GM18517 (cell line): ENCODE results near the gene COL18A1.

Experiments
- ATAC-seq: cut with Tn5 transposase; IDR thresholded peaks from one replicate; pipeline ENCODE4 v1.9.1; 2021; ENCODE audit warnings: mild to moderate bottlenecking, moderate library complexity; ENCODE audit not compliant: unreplicated experiment

COL18A1 gene

DNA sequence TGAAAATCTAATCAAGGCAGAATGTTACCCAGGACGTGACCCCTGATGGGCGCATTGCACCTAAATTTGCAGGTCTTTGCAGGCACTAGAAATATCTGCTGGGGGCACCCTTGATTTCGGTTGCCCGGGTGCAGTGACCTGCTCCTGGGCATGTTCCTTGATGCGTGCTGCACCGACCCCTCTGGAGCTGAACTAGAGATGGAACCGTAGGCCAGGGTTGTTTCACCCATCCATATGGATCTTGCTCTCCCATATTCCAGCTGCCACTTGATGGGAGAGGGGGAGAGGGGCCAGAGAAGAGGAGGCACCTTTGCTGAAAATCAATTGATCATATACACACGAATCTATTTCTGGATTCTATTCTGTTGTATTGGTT, 8.4 kb upstream of the COL18A1 start:
- no peak for ATAC-seq

GRCh38 chr21:45397381-45397780, 7.6 kb upstream of the COL18A1 start:
- no peak for ATAC-seq

GRCh38 chr21:45401054-45401518, 3.9 kb upstream of the COL18A1 start:
- no peak for ATAC-seq

DNA sequence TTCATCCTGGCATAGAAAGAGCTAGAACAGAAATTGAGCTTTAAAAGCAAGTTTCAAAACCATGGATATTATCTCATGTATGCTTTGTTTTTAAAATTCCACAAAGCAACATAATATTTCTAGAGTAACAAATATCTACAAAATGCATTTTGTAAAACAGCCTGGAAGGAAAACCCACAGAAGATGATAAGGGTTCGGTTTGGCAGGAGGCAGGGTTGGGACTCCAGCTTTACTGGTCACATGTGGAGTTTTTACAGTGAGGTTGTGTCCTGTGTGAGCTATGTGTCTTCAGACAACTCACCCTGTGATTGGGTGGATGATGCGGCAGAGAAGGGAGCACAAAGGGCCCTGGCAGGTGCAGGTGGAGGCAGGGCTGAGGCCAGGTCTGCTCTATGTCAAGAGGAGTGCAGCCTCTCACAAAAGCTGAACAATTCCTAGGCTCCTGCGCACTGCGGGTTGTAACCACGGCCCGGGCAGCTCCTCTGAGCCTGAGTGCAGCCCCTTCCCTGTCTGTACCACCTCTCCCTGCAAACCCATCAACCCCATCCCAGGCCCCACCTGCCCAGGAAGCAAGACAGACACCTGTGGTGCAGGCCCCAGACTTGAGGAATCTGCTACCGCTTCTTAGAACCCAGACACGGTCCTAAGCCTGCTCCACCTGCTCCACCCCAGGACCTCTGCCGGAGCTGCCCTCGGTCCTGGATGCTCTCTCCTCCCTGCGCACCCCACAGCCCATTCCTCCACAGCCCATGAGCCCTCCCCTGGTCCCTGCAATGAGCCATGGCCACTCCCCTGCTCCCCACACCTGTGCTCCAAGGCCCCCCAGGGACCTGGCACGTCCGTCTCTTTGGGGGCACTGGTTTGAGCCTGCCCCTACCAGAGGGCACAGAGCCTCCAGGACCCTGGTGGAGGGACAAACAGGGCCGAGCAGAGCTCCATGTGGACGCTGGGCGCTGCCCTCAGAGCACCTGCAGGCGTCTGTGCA, 2.8 kb upstream of the COL18A1 start:
- no peak for ATAC-seq

GRCh38 chr21:45403133-45403824, 1.7 kb upstream of the COL18A1 start:
- ATAC-seq = no peak

DNA sequence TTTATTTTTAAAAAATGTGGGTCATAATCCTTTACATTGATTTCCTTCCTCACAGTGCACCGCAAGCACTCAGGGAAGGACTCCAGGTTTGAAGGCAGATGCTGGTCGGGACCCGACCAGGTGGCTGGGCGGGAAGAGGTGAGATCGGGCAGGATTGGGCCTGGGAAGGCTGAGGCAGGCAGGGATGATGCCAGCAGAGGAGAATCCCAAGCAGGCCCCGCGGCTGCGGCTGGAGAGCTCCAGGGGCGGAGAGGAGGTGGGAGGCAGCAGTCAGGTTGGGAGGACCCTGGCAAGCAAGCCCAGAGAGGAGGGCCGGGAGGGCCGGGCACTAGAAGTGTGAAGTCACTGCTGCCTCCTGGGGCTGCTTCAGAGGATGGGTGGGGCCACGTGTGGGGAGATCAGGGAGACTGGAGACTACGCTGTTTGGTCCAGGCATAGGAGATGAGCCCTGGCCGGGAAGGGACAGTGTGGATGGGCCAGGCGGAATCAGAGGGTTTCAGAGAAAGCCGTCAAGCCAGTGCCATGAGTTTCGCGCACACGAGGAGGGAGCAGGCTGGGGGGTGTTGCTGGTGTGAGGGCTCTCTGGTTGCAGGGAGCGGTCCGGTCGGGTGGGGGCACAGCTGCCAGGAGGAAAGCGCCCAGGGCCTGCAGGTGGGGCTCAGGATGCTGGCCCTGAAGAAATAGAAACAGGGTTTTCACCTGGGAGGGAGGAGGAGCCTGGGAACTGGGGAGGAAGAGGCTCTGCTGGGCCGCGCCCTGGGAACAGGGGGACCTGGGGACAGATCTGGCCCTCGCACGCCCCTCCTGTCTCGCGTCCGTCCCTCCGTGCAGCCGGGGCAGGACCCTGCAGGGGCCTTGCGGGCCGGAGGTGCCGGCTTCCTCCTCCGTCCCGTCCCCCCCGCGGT, 888 bp upstream of the COL18A1 start:
- no peak for ATAC-seq

DNA sequence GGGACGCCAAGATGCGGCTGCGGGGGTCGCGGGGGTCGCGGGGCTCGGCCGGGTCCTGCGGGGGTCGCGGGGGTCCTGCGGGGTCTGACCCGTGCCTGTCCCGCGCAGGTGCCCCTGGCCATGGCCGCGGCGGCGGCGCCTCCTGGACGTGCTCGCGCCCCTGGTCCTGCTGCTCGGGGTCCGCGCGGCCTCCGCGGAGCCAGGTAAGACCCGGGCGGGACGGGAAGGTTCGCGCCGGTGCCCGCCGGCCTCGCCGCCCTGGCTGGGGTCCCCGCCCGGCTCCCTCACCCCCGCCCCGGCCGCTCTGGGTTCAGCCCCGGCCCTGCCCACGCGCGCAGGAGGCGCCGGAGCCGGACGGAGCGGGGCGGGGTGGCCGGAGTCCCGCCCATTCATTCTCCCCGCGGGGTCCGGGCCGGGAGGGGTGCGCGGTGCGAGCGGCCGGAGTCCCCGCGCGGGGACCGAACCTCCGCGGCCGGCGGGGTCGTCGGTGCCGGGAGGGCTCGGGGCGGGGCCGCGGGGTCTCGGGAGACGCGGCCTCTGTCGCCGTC, 380 bp downstream of the COL18A1 start:
- no peak for ATAC-seq

DNA sequence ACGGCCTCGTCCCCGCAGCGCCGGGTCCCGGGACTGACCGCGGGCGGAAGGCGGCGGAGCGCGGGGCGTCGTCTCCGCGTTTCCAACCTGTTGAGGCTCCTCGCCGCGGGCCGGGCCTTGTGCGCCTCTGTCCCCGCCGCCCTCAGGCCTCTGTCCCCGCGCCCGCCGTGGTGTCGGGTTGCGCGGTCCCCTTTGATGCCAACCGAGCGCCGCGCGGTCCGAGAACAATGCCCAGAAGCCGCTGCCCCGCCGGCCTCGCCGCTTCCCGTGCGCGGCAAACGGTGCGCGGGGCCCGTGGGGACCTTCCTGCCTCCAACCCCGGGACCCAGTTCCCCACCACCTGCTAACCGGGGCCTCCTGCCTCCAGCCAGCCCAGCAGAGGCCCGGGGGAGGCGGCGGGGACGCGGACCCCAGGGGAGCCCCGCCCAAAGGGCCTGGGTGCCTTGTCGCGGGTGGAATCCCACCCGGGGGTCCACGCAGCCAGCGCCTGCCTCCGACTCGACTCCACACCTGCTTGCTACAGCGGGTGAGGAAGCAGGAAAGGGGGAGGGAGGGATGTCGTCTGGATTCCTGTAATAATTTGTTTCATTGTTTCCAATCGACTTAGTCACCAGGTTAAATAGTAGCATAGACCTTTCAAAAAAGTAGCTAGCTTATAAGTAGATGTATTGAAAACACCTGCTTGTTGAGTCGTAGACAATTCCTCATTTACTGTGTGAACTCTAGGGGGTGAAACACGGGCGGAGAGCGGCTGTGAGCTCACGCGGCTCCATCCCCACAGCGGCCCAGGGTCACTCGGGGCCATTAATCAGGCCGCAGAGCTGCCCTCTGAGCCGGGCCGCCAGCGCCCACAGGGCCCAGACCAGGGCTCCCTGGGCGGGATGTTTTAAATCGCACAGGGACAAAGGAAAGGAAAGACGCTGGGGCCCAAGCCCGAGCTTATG, 1.1 kb downstream of the COL18A1 start:
- no peak for ATAC-seq

DNA sequence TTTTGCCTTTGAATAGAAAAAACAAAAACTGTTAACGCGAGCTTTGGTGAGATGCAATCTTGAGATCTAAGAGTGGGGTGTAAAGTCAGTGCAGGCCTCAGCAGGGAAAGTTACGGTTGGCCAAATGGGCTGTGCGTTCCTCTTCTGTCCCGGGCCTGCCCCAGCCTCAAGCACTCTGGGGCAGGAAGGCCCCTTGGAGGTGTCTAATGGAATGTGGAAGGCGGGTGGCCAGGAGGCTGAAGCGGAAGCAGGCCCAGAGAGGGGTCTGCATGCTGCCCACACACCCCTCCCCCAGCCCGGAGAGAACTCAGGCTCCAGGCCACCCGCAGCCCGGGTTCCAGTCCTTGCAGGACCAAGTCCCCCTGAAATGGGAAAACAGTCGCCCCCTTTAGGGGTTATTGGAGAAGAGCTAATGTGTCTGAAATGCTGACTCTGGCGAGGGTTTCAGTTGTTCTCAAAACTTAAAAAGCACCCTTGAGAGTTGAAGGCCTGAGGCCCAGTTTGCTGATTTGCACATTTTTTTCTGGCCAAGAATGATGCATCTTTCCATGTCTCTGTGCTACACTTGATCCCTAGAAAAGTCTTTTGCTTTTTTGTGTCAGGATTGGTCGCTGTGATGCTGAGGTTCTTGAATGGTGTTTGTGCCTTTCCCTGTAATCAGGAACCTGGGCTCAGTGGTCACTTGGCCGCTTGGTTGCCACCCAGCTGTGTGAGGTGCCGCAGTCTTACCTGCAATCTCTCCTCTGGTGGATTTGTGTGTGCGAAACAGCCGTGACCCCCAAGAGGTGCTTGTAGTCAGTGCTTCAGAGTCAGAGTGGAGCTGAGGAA, 2.0 kb downstream of the COL18A1 start:
- ATAC-seq = no peak

DNA sequence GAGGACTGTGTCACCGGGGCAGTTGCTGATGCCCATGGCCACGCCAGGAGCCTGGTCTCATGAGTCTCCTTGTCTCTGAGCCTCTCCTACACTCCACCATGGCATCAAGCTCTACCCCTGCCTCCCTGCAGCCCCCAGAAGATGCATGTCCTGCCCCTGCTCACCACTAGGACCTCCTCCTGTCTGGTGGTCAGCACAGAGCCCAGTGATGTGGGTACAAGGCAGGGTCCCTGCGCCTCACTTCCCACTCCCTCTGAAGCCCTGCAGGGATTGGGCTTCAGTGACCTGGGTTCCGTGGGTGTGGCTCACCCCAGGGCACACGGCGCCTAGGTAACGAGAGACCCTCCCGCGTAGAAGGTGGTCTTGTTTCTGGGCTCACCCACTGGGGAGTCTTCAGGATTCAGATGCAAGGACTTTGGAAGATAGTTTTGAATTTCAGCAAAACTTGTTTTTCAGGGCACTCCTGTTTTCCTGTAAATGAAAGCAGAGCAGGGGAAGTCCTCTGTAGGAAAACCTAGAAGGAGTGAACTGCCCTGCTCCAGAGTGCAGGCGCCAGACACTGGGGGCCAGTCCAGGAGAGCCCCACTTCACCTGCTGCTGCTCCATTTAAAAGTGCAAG, 2.8 kb downstream of the COL18A1 start:
- ATAC-seq = no peak

GRCh38 chr21:45408271-45408791, 3.4 kb downstream of the COL18A1 start:
- ATAC-seq = no peak

- no peak for ATAC-seq
These were observed 3.9 kb downstream of the COL18A1 start for GRCh38 chr21:45408801-45409261.

- no peak for ATAC-seq
These were observed 4.6 kb downstream of the COL18A1 start for GRCh38 chr21:45409466-45410150.

GRCh38 chr21:45410151-45410864, 5.3 kb downstream of the COL18A1 start:
- ATAC-seq = no peak

- no peak for ATAC-seq
These were observed 6.2 kb downstream of the COL18A1 start for GRCh38 chr21:45410865-45411809.

- ATAC-seq = no peak
These were observed 6.8 kb downstream of the COL18A1 start for GRCh38 chr21:45411810-45412206.
